Transverse colon (tissue), 3 donors: Measurements from ENCODE around the gene TGFB2.

Experiments used
- CTCF ChIP-seq, 5 experiments: fragments of 200-600 bp in 3 of 5; fragments of 450-650 bp in 2 of 5; sonication (generic) in 3 of 5; IDR thresholded peaks; 1 replicate in 2 of 5; 2 replicates in 3 of 5; pipeline ENCODE4 v1.5.1; 2016 to 2017; ENCODE audit warnings: antibody characterized with exemption in 5 of 5, inconsistent platforms in 3 of 5, mild to moderate bottlenecking in 2 of 5, moderate library complexity in 1 of 5
- EP300 ChIP-seq: sonication (generic); formaldehyde crosslinking; IDR thresholded peaks from one replicate; pipeline ENCODE4 v1.6.1; 2017; ENCODE audit warnings: antibody characterized with exemption, low read depth

DNA sequence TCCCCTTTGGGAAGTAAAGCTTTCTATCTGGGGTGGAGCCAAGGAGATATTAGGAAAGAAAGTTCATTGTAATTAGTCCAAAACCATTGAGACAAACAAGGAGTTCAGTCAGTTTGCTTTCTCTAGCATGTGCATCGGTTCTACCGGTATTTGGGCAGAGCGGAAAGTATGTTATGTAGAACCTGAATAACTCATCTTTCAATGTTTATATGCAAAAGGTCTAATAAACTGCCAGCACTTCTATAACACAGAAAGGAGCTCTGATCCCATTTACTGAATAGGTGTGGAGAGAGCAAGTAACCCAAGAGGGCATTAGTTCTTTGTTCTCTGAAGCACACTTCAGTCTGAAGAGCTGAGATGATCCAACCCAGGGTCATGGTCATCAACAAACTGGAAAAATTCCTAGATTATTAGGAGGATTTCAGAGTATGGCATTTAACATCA is 3.5 kb downstream of the TGFB2 start:
- TF ChIP-seq CTCF (IDR thresholded peaks at IDR 0.05) (no peak), EP300 (no peak)
